Spleen (tissue), 11 donors: ENCODE results near the gene HMGB3. TPM values are rescaled to one million over a fixed set of nuclear protein-coding genes. Genes with fewer than 3 reads are reported as not detected.

Experiments used
- DNase-seq: peaks from one replicate; pipeline ENCODE4 v3.0.0-alpha.2; 2020
- H3K27ac ChIP-seq, 8 donors: fragments of 200-600 bp; sonication (generic) in 7 of 8; 1 replicate in 4 of 8; 2 replicates in 4 of 8; pipeline versions ENCODE4 v1.5.0 to v1.8.0; 2016 to 2021; ENCODE audit warnings: inconsistent platforms in 4 of 8, mild to moderate bottlenecking in 4 of 8, moderate library complexity in 1 of 8
- H3K27me3 ChIP-seq, 7 donors: fragments of 200-600 bp; sonication (generic) in 6 of 7; replicated peaks in 1 of 7; 1 replicate in 4 of 7; 2 replicates in 3 of 7; pipeline versions ENCODE4 v1.5.0 to v1.8.0; 2016 to 2021; ENCODE audit warnings: inconsistent platforms in 3 of 7, mild to moderate bottlenecking in 1 of 7
- H3K36me3 ChIP-seq, 6 donors: fragments of 200-600 bp; sonication (generic) in 5 of 6; 1 replicate in 4 of 6; 2 replicates in 2 of 6; pipeline versions ENCODE4 v1.5.0 to v1.8.0; 2016 to 2021; ENCODE audit warnings: inconsistent platforms in 2 of 6
- H3K4me1 ChIP-seq, 6 donors: fragments of 200-600 bp; sonication (generic) in 5 of 6; 1 replicate in 3 of 6; 2 replicates in 3 of 6; pipeline versions ENCODE4 v1.5.0 to v1.8.0; 2016 to 2021; ENCODE audit warnings: inconsistent platforms in 3 of 6
- H3K4me3 ChIP-seq, 8 donors: fragments of 200-600 bp; sonication (generic) in 7 of 8; 1 replicate in 4 of 8; 2 replicates in 4 of 8; pipeline versions ENCODE4 v1.5.0 to v1.8.0; 2016 to 2021; ENCODE audit warnings: inconsistent platforms in 4 of 8, mild to moderate bottlenecking in 4 of 8, moderate library complexity in 2 of 8
- H3K9me3 ChIP-seq, 8 donors: fragments of 200-600 bp; sonication (generic) in 7 of 8; 1 replicate in 4 of 8; 2 replicates in 4 of 8; pipeline versions ENCODE4 v1.5.0 to v1.8.0; 2016 to 2021; ENCODE audit warnings: inconsistent platforms in 4 of 8
- CTCF ChIP-seq, 11 experiments: fragments of 200-600 bp in 7 of 11; fragments of 450-650 bp in 4 of 11; sonication (generic) in 4 of 11; IDR thresholded peaks in 8 of 11; conservative IDR thresholded peaks in 3 of 11; 1 replicate in 7 of 11; 2 replicates in 4 of 11; pipeline versions ENCODE4 v1.4.0 to v1.8.0; 2016 to 2021; ENCODE audit warnings: antibody characterized with exemption in 11 of 11, inconsistent platforms in 4 of 11, mild to moderate bottlenecking in 1 of 11
- POLR2A ChIP-seq, 3 donors: fragments of 450-650 bp; IDR thresholded peaks; one replicate each; pipeline ENCODE4 v1.5.1; 2017; ENCODE audit warnings: antibody characterized with exemption in 3 of 3, mild to moderate bottlenecking in 1 of 3
- POLR2AphosphoS5 ChIP-seq, 3 donors: sonication (generic); formaldehyde crosslinking; IDR thresholded peaks; one replicate each; pipeline ENCODE4 v1.5.1; 2017; ENCODE audit warnings: antibody characterized with exemption in 3 of 3
- WGBS, 5 donors: extraction: QIAGEN DNeasy Blood & Tissue Kit in 3 of 5; methylation state at CpG; one replicate each; pipeline versions ENCODE4 v1.1.5 to v1.1.7; 2013 to 2018; 5-methylcytosine and 5-hydroxymethylcytosine counted together
- intact Hi-C: fragments of 100-400 bp; cut with DNase I; formaldehyde crosslinking; loops from one replicate; pipeline ENCODE4 v1.15.0; 2023; ENCODE audit warnings: low total_unique reads
- polyA plus RNA-seq, 3 donors: library from polyadenylated mRNA; stranded (reverse); fragments of 200-250 nt; gene quantifications; one replicate each; pipeline ENCODE4 v1.2.1, GENCODE V29; 2013
- total RNA-seq, 7 donors: library from RNA; depleted of rRNA in 3 of 7; stranded (reverse); fragments of >200 nt in 3 of 7; fragmentation: NEBNext Ultra II Directional in 4 of 7; extraction: Animal tissue kit (Norgen Biotek cat#: 25700) in 4 of 7; gene quantifications; one replicate each; pipeline versions ENCODE4 v1.1.0 to v1.2.1, GENCODE V29; 2016 to 2021
- donor health status: healthy with polysubstance abuse.
- donor health status: DM: no; HTN: no; CAD: no; lungs with moderate emphysema.
- donor health status: DM: no; HTN: no; CAD: no.
- donor health status: Bipolar disorder and iron deficiency.
- donor health status: healthy.
- donor health status: DM: no; HTN: no; CAD: no.
- donor health status: DM: yes; HTN: yes; CAD: no.

HMGB3 gene
- total and polyA plus RNA-seq, 10 donors, result 5.0 to 27.3 (median 10.1) TPM

DNA sequence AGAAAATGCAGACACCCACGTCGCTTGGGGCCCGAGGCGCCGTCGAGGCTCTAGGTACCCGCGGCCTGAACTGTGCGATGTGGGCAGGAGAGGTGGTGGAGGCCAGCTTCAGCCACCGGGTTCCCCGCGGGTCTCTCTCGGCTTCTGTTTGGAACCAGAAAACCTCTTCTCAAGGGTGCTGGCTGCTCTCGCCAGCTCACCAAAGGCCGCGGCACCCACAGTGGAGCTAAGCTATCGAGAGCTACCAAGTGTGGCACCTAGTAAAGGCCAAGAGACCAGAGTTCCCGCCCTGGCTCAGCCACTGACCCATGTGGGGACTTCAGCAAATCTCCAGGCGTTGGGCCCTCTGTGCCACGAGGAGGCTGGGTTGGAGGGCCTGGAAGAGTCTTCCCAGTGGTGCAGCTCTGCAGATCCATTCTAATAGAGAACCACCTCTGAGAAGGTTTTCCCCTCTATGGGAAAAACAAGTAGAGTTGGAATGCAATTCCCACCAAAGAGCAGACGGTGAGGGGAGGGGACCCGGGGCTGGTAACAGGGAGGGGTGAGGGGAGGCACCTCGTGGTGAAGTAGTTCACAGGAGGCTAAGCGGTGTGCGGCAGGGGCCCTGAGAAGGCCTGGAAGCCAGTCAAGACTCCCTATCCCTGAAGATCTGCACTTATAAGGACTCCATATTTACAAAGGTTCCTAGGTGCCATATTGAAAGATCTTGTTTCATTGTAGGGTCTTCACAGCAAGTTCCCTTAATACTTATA is 5.5 kb upstream of the HMGB3 start:
- H3K36me3 ChIP-seq, result no peaks in the 10 kb centered on the region
- TF ChIP-seq CTCF (IDR thresholded peaks at IDR 0.05 in 8 of 11, conservative IDR thresholded peaks at IDR 0.05 in 3 of 11), result no peak
- H3K27me3 ChIP-seq, result peaks cover 0 to under 1% (median 0%) of the 10 kb centered on the region in 7 donors
- H3K9me3 ChIP-seq, result peaks cover 0 to 3% (median 0%) of the 10 kb centered on the region in 8 donors
- H3K4me1 ChIP-seq, result peaks cover 0 to 6% (median 1%) of the 10 kb centered on the region in 6 donors
- H3K4me3 ChIP-seq, result no peak overlapping the region
- no peak for DNase-seq
- 86 to 99% (median 92%) methylated on average over 18 to 25 of the region's 25 CpGs for WGBS, 5 donors
- intact Hi-C loops, result no loop called here
- H3K27ac ChIP-seq, result no peak overlapping the region

- peaks cover 0 to 16% (median 7%) of the 10 kb centered on the region in 6 donors for H3K4me1 ChIP-seq
- 93 to 97% (median 95%) methylated on average over 5 of the region's 5 CpGs for WGBS, 5 donors
- peaks cover 0 to 3% (median 0%) of the 10 kb centered on the region in 8 donors for H3K9me3 ChIP-seq
- H3K27ac ChIP-seq, result no peak overlapping the region
- intact Hi-C loops, result no loop called here
- TF ChIP-seq POLR2A (IDR thresholded peaks at IDR 0.05), result no peak
- DNase-seq, result no peak
- no peak overlapping the region for H3K4me3 ChIP-seq
- H3K27me3 ChIP-seq, result peaks cover 0 to 10% (median 0%) of the 10 kb centered on the region in 7 donors
- H3K36me3 ChIP-seq, result no peaks in the 10 kb centered on the region
Observed at GRCh38 chrX:150980186-150980585, 2.9 kb upstream of the HMGB3 start.

GRCh38 chrX:150980711-150981110 is 2.4 kb upstream of the HMGB3 start:
- DNase-seq, result no peak
- Histone ChIP-seq H3K4me1 (peaks cover 0 to 21% (median 9%) of the 10 kb centered on the region in 6 donors), H3K36me3 (no peaks in the 10 kb centered on the region), H3K4me3 (no peak overlapping the region), H3K27ac (no peak overlapping the region), H3K9me3 (peaks cover 0 to 3% (median 0%) of the 10 kb centered on the region in 8 donors), H3K27me3 (peaks cover 0 to 10% (median 0%) of the 10 kb centered on the region in 7 donors)
- WGBS, 5 donors, result 81 to 97% (median 85%) methylated on average over 1 to 4 of the region's 4 CpGs
- TF ChIP-seq POLR2A (IDR thresholded peaks at IDR 0.05), result no peak
- TF ChIP-seq CTCF (IDR thresholded peaks at IDR 0.05 in 8 of 11, conservative IDR thresholded peaks at IDR 0.05 in 3 of 11), result no peak
- TF ChIP-seq POLR2AphosphoS5 (IDR thresholded peaks at IDR 0.05), result no peak
- intact Hi-C loops, result no loop called here

DNA sequence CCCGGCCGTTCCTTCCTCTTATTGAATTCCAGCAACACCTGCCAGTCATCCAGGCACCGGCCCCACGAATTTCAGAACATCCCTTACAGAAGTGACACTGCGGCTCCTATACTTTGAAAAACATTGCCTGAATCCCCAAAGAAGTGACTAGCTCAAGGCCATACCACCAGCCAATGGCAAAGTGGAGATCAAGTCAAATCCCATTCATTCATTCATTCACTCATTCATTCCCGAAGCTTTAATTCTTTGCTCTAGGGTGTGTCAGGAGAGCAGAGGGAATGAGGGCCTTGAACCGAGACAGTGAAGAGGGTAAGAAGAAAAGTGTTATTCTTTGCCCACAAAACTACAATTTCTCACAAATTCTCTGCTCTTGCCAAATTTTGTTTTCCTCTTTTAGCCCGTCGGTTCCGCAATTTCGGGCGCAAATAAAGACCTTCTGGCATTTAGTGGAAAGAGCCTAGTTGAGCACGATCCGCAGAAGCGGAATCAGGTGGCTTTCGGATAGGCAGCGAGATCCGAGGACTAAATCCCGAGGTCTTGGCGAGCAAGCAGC is 824 bp upstream of the HMGB3 start:
- WGBS, 5 donors, result 19 to 67% (median 27%) methylated on average over 18 to 20 of the region's 20 CpGs
- DNase-seq, result no peak
- peaks cover 0 to 3% (median 0%) of the 10 kb centered on the region in 8 donors for H3K9me3 ChIP-seq
- H3K27me3 ChIP-seq, result peaks cover 0 to 10% (median 0%) of the 10 kb centered on the region in 7 donors
- peak overlapping the region in 4 of 8 donors; percentile 44 to 75 (median 60) for H3K27ac ChIP-seq
- intact Hi-C loops, result no loop called here
- peaks cover 0 to 21% (median 9%) of the 10 kb centered on the region in 6 donors for H3K4me1 ChIP-seq
- no peak for TF ChIP-seq CTCF (IDR thresholded peaks at IDR 0.05 in 8 of 11, conservative IDR thresholded peaks at IDR 0.05 in 3 of 11)
- no peak for TF ChIP-seq POLR2A (IDR thresholded peaks at IDR 0.05)
- TF ChIP-seq POLR2AphosphoS5 (IDR thresholded peaks at IDR 0.05), result peak in 1 of 3 donors; percentile 5
- peak overlapping the region; percentile 18 to 73 (median 50) for H3K4me3 ChIP-seq
- H3K36me3 ChIP-seq, result peaks cover 0 to 4% (median 0%) of the 10 kb centered on the region in 6 donors
